Activated CD8-positive, alpha-beta memory T cell treated with anti-CD3 and anti-CD28 coated beads, Interleukin-2, amount 50 U/mL, for 24 hours (primary cell): ENCODE results near the gene MPZL1.

Source experiments
- DNase-seq: peaks from one replicate; pipeline ENCODE4 v3.0.0-alpha.2; 2020; ENCODE audit errors: extremely low read depth

MPZL1 gene

DNA sequence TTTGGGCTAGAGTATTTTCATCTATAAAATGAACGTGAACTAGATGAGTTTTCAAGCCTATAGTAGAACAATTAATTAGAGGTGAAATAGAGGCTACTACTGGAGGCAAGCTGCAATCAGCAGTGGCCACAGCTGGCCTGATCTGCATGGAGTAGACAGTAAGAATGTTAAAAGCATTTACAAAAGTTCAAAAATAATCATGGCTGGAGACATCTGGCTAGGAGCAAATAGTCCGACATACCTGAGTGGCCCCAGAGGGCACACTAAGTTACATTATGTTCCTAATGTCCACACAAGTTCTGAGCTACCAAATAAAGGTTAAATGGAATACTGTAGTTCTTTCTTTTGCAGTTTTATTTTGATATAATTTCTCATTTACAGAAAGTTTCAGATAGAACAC lies 28.0 kb downstream of the MPZL1 start:
- no peak for DNase-seq

DNA sequence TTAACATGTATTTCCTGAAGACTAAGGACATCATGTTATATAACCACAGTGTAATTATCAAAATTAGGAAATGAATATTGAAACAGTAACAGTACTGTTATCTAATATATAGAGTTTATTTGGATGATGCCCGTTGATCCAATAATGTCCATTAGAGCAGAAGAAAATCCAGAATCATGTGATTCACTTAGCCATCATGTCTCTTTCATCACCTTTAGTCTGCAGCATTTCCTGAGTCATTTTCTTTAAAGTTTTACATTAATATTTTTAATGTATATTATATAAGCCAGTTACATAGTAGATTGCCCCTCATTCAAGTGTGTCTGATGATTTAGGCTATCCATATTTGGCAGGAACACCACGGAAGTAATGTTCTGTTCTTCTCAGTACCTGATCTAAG lies 28.9 kb downstream of the MPZL1 start:
- no peak for DNase-seq

DNA sequence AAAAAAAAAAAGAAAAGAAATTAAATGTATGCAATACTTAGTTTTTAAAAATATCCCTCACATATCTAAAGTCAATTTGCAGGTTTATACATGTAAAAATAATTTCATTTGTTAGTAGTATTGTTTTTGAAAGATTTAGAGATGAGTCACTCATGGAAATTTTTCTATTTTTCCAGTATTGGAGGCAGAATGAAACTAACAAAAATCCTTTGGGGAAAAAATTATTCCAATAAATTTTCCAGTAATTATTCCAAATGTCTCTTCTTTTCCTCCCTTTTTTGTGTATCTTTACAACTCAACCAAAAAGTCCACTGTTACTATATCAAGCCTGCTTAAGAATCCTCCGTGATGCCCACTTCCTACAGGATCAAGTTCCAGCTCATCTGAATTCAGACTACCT lies 29.9 kb downstream of the MPZL1 start:
- no peak for DNase-seq

DNA sequence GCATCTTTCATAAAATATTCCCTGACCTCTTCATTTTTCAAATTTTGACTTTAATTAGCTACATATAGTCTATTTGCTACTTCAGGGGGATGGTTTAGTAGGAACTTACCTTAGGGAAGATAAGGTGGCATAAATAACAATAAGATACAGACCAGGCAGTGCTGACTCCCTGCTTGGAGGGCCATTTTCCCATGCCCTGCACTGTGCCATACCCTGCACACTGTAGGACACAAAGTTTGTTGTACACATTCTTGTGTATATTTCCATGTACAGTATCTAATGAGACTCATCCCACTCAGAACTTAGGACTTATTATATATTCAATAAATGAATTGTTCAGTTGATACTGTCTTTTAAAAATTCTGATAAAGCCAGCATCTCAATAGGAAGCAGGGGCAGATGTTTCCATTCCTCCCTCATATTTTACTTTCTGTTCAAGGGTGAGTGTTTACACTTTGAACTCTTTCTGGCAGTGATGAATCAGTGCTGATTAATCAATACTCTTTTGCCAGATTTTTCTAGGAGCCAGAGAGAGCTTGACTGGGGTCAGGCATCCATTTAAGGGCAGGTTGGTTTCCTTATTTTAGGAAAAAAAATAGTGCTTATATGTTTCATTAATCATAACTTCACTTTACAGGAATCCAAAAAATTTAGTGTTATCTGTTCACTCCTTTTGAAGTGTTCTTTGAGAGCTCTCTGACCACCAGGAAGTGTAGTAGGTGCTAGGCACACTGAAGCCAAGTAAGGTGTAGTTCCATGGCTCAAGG lies 30.6 kb downstream of the MPZL1 start:
- DNase-seq = no peak

DNA sequence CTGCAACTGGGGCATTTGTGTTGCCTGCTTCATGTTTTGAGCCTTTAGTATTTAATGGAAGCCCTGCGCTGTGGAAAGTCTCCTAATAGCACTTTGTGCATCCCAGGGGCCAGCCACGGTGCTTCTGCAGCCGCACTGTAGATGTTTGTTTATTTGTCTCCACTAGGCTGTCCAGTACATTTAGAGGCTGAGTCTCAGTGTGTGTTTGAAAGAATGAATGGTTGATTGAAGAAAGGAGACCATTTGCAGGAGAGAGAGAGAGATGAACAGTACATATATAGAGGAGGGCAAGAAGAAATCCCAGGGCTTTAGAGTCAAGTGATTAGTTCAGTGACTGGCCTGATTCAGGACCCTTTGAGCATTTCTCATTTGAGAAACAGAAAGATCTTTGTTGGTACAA lies 33.9 kb downstream of the MPZL1 start:
- DNase-seq = no peak

DNA sequence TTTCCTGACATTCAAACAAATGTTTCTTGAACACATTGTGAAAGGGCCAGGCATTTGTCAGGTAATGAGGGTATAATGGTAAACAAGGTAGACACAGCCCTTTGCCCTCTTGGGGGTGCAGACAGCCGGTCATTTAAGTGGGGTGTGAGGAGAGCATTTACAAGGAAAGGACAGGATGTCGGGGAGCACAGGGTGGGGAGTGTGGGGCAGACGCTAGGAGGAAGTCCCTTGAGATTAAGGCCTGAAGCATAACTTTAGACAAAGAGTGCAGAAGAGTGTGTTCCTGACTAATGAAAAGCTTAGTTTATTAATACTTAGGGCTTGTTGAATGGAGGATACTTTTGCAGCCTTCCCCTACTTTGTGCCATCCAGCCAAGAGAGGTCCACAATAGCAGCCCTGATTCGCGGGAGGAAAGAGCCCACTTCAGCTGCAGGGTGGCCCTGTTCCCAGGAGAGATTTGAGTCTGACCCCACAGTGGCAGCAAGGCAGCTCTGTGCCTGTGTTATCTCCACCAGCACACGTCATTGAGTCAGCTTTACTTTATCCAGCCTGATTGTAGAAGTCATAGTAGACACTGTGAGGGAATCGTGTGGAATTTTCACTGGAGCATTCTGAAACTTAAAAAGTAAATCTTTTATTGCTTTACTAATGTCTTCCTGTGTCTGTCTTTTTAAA lies 35.1 kb downstream of the MPZL1 start:
- DNase-seq = no peak

DNA sequence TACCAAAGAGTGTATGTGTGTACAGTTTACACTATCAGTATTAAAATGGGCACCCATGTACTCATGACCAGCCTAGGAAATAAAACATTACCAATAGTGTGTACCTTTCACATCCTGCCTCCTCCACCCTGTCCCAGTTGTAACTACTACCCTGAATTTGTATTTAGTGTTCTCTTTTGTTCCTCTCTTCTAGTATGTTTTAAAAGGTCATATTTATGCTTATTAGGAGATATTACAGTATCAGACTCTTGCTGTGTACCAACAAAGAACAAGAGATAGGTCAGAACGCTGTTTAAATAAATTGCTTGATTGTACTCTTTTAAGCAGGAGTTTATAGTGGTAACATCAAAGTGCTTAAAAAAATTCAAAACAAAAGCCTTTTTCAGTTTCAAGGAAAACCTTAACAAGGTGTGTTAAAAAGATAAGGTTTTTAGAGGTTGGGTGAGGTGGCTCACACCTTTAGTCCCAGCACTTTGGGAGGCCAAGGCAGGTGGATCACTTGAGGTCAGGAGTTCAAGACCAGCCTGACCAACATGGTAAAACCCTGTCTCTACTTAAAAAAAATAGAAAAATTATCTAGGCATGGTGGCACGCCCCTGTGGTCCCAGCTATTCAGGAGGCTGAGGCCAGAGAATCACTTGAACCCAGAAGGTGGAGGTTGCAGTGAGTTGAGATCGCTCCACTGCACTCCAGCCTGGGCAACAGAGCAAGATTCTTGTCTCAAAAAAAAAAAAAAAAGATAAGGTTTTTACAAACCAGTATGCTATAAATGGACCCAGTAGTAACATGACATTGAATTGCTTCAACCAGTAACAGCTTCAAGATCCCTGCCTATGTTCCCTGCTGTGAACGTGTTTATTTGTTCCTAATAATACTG lies 35.9 kb downstream of the MPZL1 start:
- DNase-seq = no peak

DNA sequence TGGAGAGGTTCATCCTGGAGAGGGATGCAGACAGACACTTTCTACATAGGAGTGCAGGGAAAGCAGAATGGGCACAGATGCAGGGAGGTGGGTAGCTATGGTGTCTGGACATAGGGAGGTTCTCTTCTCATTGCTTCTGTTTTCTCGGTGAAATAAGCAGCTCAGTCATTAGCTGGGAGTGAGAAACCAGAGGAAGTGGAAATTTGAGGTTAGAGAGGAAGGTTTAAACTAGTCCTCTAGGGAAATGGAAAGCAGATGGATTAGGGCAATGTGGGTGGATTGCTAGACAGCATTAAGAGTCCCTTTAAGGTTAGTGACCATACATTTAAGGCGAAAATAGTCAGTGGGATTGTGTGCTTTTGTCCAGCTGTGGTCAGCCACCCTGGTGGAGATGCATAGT lies 39.6 kb downstream of the MPZL1 start:
- DNase-seq = no peak

DNA sequence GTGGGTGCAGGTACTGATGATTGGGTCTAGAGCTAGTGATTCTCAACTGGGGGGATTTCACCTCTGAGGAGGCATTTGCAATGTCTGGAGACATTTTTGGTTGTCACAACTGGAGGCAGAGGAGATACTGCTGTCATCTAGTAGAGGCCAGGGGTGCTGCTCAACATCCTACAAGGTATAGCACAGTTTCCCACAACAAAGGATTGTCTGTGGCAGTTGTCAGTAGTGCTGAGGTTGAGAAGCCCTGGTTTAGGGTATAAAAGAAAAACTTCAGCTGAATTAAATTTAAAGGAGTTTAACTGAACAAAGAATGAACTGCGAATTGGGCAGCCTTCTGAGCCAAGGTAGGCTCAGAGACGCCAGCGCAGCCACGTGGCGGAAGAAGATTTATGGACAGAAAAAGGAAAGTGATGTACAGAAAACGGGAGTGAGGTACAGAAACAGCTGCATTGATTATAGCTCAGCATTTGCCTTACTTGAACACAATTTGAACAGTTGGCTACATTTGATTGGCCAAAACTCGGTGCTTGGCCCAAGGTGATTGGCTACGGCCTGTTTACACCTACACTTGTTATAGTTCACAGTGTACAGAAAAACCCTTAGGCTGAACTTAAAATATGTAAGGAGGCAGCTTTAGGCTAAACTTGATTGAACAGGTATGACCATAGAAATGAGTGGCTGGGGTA lies 40.4 kb downstream of the MPZL1 start:
- DNase-seq = no peak

DNA sequence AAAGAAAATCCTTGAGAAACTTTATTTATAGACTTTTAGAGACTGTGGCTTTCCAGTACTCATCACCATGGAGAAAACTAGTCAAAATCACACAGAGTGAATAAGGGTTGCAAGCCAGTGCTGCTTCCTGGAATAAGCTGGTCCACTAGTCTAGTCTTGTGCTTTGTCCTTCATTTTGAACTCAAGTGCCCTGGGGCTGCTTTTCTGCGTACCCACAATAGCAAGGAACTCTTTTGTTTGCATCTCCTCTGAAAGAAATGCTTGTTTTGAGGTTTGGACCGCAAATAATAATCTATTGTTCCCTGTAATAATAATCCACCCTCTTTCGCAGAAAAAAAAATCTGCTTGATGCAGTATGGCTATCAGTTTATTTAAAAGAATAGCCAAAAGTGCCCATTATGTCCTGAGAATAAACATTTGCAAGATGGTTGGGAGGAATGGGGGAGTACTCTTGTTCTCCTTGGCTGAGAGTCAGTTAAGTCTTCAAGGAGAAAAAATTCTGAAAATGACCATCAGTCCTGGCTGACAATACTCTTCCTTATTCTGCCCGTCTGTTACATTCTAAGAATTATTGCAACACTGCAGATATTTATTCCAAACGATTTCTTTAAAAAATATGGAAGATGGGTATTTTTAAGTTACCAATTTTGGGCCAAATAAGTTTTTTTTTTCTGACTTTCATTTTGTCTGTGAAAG lies 41.9 kb downstream of the MPZL1 start:
- DNase-seq = no peak

DNA sequence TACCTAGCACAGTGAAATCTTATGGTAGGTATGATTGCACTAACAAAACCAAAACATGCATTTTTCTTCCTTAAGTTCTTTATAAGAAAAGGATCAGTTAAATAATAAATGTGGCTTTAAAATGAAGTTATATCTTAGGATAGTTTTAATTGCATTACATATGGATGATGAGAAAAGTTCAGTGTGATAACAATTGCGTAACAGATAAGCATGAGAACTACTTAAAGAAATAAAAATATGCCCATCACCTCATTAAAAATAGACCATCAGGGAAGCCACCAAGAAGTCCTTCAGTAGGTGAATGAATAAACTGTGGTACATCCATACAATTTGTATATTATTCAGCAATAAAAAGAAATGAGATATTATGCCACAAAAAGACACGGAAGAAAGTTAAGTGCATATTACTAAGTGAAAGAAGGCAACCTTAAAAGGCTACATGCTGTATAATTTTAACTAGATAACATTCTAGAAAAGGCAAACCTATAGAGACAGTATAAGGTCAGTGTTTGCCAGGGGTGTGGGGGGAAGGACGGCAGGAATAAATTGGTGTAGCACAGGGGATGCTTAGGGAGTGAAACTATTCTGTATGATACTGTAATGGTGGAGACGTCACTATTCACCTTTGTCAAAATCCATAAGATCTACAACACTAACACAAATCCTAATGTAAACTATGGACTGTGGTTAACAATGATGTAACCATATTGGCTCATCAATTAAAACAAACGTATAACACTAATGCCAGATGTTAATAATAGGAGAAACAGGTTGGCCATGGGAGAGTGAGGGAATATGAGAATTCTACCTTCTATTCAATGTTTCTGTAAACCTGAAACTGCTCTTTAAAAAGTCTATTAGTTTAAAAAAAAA lies 42.9 kb downstream of the MPZL1 start:
- no peak for DNase-seq

DNA sequence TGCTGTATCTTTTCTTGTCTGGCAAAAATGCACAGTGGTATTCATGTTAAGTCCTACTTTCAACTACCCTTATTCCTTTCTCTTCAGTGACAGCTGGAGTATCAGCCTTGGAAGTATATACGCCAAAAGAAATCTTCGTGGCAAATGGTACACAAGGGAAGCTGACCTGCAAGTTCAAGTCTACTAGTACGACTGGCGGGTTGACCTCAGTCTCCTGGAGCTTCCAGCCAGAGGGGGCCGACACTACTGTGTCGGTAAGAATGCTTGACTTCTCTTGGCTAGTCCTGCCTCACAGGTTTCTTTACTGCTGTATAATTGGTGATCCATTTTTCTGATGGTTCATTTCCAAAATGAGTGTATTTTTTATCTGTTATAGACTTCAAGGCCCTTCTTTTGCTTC lies 43.7 kb downstream of the MPZL1 start:
- no peak for DNase-seq

DNA sequence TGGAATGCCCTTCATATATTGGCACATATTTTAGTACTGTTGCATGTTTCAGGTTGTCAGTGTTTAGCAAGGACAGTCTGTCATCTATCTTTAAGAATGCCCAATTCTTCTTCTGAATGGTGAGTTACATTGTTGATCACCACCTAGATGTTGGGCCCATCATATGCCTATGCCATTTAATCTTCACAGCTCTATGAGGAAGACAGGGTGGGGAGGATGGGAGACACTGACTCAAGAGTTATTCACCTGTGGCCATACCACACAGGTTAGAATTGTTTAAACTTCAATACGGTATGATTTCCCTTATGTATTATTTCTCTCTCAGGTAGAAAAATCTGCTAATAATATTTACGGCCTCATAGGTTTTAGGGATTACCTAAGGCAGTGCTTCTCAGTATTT lies 44.8 kb downstream of the MPZL1 start:
- no peak for DNase-seq

DNA sequence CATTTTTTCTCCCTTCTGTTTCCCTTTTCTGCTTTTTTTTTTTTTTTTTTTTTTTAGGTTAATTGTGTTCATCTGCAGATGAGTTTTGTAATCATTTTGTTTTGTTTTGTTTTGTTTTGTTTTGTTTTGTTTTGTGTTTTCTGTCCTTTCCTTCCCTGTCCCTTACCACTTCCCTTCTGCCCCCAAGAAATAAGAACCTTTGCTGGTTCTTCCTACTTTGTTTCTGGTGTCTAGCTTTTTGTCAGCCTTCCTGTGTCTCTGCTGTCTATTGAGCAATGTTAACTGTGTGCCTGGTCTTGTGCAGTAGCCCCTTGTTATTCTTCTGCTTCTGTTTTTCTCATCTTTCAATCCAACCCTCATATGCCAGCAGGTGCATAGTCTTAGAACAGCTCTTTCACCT lies 46.0 kb downstream of the MPZL1 start:
- no peak for DNase-seq

DNA sequence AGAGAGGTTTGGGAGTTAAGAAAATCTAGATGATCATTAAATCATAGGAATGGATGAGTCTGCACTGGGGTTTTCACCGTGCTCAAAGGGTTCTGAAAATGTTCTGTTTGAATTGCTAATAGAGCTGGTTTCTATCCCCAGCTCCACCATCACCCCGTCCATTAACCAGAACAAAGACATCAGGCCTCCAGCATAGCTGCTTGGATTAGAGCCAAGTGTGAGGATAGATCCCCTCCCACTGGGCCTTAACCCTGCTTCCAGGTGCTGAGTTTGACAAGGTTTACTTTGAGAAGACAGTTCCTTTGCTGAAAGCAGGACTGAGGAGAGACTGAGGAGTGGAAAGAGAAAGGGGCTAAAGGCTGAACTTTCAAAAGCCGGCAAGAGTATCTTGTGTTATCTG lies 48.3 kb downstream of the MPZL1 start:
- DNase-seq = no peak

DNA sequence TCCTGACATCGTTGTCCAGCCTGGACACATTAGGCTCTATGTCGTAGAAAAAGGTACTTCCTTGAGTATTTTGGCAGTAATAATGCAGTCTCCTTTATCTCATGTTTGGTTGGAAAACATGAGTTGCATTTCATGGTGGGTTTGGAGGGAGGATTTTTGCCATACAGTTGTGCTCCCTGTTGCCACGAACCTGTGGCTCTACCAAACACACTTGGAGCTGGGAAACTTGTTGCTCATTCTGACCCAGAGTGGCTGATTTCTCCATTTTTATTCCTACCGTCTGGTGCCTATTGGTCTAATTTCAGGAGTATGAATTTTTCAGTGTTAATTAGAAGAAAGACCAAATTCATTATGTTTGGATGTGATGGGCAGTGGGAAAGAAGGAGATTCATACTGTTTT lies 50.7 kb downstream of the MPZL1 start:
- DNase-seq = no peak

DNA sequence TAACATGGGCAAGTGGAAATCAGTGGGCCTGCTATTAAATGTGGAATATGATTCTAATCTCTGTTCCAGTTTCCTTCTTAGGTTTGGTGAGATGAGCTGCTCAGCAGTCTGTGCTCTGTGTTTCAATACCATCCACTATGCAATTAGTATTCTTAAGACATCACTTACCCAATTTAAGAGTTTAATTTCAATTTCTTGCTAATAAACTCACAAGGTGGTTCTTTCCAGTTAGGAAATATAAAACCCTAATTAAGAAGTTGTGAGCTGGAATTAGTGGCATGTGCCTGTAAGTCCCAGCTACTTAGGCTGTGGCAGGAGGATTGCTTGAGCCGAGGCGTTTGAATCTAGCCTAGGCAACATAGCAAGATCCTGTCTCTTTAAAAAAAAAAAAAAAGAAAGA lies 51.7 kb downstream of the MPZL1 start:
- DNase-seq = no peak

DNA sequence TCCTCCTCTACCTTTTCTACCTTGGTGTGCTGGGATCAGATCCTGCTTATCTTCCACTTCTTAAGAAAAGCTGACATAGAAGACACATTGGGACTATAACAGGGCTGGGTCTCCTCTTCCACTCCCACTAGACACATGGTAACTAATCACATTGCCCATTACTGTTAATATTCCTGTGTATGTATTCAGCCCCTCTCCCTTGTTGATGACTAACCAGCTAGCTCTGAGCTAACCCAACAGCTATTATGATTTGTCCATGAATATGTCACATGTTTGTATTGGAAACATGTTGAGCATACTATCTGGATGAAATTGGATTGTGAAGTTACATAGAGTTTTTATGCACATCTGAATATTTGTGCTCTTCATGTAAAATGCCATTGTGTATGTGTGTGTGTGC lies 52.9 kb downstream of the MPZL1 start:
- DNase-seq = no peak

DNA sequence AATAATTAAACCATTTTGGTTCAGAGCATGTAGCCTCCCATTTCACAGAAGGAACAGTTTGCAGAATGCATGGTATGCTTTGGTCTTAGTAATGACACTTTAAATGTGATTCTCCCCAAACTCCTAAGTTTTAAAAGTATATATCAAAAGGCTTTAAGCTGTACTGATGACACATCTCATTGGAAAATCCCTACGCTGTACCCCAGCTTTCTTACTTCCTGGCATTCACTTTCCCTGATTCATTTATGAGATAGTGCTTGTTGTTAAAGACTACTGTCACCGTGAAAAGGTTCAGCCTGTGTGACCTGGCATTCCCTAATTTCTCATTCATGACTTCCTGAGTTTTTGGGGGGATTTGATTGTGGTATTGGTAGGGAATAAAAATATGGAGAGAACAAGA lies 53.4 kb downstream of the MPZL1 start:
- no peak for DNase-seq

DNA sequence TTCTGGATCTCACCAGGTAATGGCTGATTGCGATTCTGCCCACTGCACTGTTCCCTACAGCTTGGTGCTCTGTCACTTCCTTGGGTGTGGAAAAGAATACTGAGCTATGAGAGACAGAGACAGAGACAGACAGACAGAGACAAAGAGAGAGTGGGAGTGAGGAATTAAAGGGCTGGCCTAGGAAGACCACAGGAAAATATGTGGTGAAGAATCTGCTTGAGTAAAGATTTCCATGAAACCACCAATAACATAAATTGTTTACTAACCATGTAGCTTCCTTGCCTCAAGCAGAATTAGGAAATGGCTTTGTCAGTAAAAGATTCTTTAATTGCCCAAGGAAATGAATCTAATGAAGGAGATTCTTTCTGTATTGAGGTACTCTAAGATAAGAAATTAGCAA lies 54.4 kb downstream of the MPZL1 start:
- DNase-seq = no peak
